ENCODE measurements around the gene GALNT18. TPM values are rescaled to one million over a fixed set of nuclear protein-coding genes. Genes with fewer than 3 reads are reported as not detected.

GALNT18 gene
- total RNA-seq, 3 donors from 2014 or later (not counting 1 experiment from before 2014, with no cell fraction given) = 0.18 to 0.42 (median 0.38) TPM

DNA sequence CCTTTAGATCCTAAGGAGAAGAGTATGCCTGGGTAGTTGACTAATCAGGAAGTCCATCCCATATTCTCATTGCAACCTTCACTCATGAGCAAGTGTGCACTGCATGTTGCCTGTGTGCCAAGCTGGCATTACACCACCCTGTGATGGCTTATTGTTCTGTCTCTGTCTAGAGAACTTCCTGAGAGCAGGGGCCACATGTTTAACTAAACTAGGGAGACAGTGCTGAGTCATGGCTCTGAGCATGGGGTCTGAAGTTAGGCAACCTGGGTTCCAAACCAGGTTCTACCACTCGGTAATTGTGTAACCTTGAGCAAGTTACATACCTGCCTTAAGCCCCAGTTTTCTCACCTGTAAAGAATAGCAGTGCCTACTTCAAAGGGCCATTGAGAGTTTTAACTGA is 308.4 kb downstream of the GALNT18 start:
- no peak overlapping the region for H3K4me3 Mint-ChIP-seq
- peaks cover 7% of the 10 kb centered on the region in 2 donors for H3K4me1 Mint-ChIP-seq
- Histone ChIP-seq H3K4me1 (ENCODE audit: control insufficient read depth, insufficient read depth, low read length) (no peaks in the 10 kb centered on the region), H3K27ac (ENCODE audit: low read length) (no peak overlapping the region), H3K27me3 (ENCODE audit: control insufficient read depth, insufficient read depth, low read length) (no peaks in the 10 kb centered on the region), H3K36me3 (ENCODE audit: control insufficient read depth, insufficient read depth, low read length) (no peaks in the 10 kb centered on the region), H3K4me3 (ENCODE audit: low read length) (no peak overlapping the region), H3K9me3 (ENCODE audit: control insufficient read depth, insufficient read depth, low read length) (no peaks in the 10 kb centered on the region)
- no peak for ATAC-seq
- TF ChIP-seq, protein P1, sequence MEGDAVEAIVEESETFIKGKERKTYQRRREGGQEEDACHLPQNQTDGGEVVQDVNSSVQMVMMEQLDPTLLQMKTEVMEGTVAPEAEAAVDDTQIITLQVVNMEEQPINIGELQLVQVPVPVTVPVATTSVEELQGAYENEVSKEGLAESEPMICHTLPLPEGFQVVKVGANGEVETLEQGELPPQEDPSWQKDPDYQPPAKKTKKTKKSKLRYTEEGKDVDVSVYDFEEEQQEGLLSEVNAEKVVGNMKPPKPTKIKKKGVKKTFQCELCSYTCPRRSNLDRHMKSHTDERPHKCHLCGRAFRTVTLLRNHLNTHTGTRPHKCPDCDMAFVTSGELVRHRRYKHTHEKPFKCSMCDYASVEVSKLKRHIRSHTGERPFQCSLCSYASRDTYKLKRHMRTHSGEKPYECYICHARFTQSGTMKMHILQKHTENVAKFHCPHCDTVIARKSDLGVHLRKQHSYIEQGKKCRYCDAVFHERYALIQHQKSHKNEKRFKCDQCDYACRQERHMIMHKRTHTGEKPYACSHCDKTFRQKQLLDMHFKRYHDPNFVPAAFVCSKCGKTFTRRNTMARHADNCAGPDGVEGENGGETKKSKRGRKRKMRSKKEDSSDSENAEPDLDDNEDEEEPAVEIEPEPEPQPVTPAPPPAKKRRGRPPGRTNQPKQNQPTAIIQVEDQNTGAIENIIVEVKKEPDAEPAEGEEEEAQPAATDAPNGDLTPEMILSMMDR (IDR thresholded peaks at IDR 0.05) = no peak
- no peak overlapping the region for H3K27ac Mint-ChIP-seq
- peaks cover 0 to 2% of the 10 kb centered on the region in 2 donors for H3K27me3 Mint-ChIP-seq (ENCODE audit: low read depth in 2 of 2)
- intact Hi-C loops (cut with micrococcal nuclease) = no loop called here
- no peak for DNase-seq
- 89% methylated on average over 1 of the region's 1 CpG for WGBS (ENCODE audit: insufficient coverage)
- H3K36me3 Mint-ChIP-seq = no peaks in the 10 kb centered on the region
- H3K9me3 Mint-ChIP-seq = peaks cover 0 to 2% of the 10 kb centered on the region in 2 donors

GRCh38 chr11:11312738-11313137 is 309.1 kb downstream of the GALNT18 start:
- Histone ChIP-seq H3K27me3 (ENCODE audit: control insufficient read depth, insufficient read depth, low read length) (no peaks in the 10 kb centered on the region), H3K36me3 (ENCODE audit: control insufficient read depth, insufficient read depth, low read length) (no peaks in the 10 kb centered on the region), H3K9me3 (ENCODE audit: control insufficient read depth, insufficient read depth, low read length) (no peaks in the 10 kb centered on the region), H3K4me1 (ENCODE audit: control insufficient read depth, insufficient read depth, low read length) (no peaks in the 10 kb centered on the region), H3K27ac (ENCODE audit: low read length) (no peak overlapping the region), H3K4me3 (ENCODE audit: low read length) (no peak overlapping the region)
- TF ChIP-seq, protein P1 (IDR thresholded peaks at IDR 0.05) = no peak
- no peaks in the 10 kb centered on the region for H3K36me3 Mint-ChIP-seq
- WGBS (ENCODE audit: insufficient coverage) = 75% methylated on average over 1 of the region's 1 CpG
- peaks cover 7% of the 10 kb centered on the region in 2 donors for H3K4me1 Mint-ChIP-seq
- DNase-seq (no peak), ATAC-seq (no peak)
- H3K4me3 Mint-ChIP-seq = no peak overlapping the region
- intact Hi-C loops (cut with micrococcal nuclease) = no loop called here
- peaks cover 0 to 2% of the 10 kb centered on the region in 2 donors for H3K9me3 Mint-ChIP-seq
- H3K27me3 Mint-ChIP-seq (ENCODE audit: low read depth in 2 of 2) = peaks cover 0 to 4% of the 10 kb centered on the region in 2 donors
- no peak overlapping the region for H3K27ac Mint-ChIP-seq

DNA sequence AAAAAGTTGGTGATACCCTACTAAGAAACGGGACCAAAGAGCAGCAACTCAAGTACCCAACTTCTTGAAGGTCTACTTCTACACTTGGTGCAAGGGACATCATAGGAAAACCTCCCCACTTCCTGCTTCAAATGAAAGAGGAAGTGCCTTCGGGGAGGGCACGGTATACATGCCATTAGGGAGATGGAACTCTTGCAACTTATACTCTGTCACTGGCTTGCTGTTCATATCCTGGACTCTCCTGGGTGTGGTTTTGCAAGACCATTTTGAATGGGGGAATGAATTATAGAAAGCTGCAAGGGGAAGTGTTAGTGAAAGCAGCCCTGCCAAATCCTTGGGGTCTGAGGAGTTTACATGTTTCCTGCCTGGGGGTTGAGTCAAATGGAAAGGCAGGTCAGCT is 310.6 kb downstream of the GALNT18 start:
- H3K36me3 Mint-ChIP-seq = no peaks in the 10 kb centered on the region
- Histone ChIP-seq H3K36me3 (ENCODE audit: control insufficient read depth, insufficient read depth, low read length) (no peaks in the 10 kb centered on the region), H3K4me1 (ENCODE audit: control insufficient read depth, insufficient read depth, low read length) (no peaks in the 10 kb centered on the region), H3K4me3 (ENCODE audit: low read length) (no peak overlapping the region), H3K27ac (ENCODE audit: low read length) (no peak overlapping the region), H3K9me3 (ENCODE audit: control insufficient read depth, insufficient read depth, low read length) (no peaks in the 10 kb centered on the region), H3K27me3 (ENCODE audit: control insufficient read depth, insufficient read depth, low read length) (no peaks in the 10 kb centered on the region)
- DNase-seq (no peak), ATAC-seq (peak in 1 of 3 donors; percentile 45)
- peaks cover 7% of the 10 kb centered on the region in 2 donors for H3K4me1 Mint-ChIP-seq
- peaks cover 0 to 2% of the 10 kb centered on the region in 2 donors for H3K9me3 Mint-ChIP-seq
- intact Hi-C loops (cut with micrococcal nuclease) = no loop called here
- peaks cover 0 to 4% of the 10 kb centered on the region in 2 donors for H3K27me3 Mint-ChIP-seq (ENCODE audit: low read depth in 2 of 2)
- TF ChIP-seq, protein P1 (IDR thresholded peaks at IDR 0.05) = no peak
- H3K4me3 Mint-ChIP-seq = no peak overlapping the region
- H3K27ac Mint-ChIP-seq = no peak overlapping the region
- 17% methylated on average over 3 of the region's 3 CpGs for WGBS (ENCODE audit: insufficient coverage)

GRCh38 chr11:11309906-11310305 is 311.9 kb downstream of the GALNT18 start:
- peaks cover 0 to 6% of the 10 kb centered on the region in 2 donors for H3K27me3 Mint-ChIP-seq (ENCODE audit: low read depth in 2 of 2)
- H3K4me1 Mint-ChIP-seq = peaks cover 7% of the 10 kb centered on the region in 2 donors
- no peaks in the 10 kb centered on the region for H3K36me3 ChIP-seq (ENCODE audit: control insufficient read depth, insufficient read depth, low read length)
- no peak overlapping the region for H3K27ac ChIP-seq (ENCODE audit: low read length)
- TF ChIP-seq, protein P1 (IDR thresholded peaks at IDR 0.05) = no peak
- H3K4me3 ChIP-seq (ENCODE audit: low read length) = no peak overlapping the region
- H3K9me3 Mint-ChIP-seq = peaks cover 0 to 2% of the 10 kb centered on the region in 2 donors
- H3K27ac Mint-ChIP-seq = no peak overlapping the region
- intact Hi-C loops (cut with micrococcal nuclease) = no loop called here
- H3K4me1 ChIP-seq (ENCODE audit: control insufficient read depth, insufficient read depth, low read length) = no peaks in the 10 kb centered on the region
- H3K36me3 Mint-ChIP-seq = no peaks in the 10 kb centered on the region
- H3K27me3 ChIP-seq (ENCODE audit: control insufficient read depth, insufficient read depth, low read length) = no peaks in the 10 kb centered on the region
- DNase-seq (no peak), ATAC-seq (no peak)
- no peaks in the 10 kb centered on the region for H3K9me3 ChIP-seq (ENCODE audit: control insufficient read depth, insufficient read depth, low read length)
- 88% methylated on average over 2 of the region's 2 CpGs for WGBS (ENCODE audit: insufficient coverage)
- H3K4me3 Mint-ChIP-seq = no peak overlapping the region

All from natural killer cell (primary cell).